GM23248 (cell line): ENCODE results near the gene ATG16L2. TPM values are rescaled to one million over a fixed set of nuclear protein-coding genes. Genes with fewer than 3 reads are reported as not detected.

ENCODE experiments used
- DNase-seq: peaks from one replicate; pipeline ENCODE4 v3.0.0-alpha.2; 2015
- H2AFZ ChIP-seq: fragments of 200-600 bp; sonication (generic); 2 replicates; pipeline ENCODE4 v1.6.1; 2016; ENCODE audit warnings: antibody characterized with exemption
- H3F3A ChIP-seq: fragments of 200-600 bp; sonication (generic); 2 replicates; pipeline ENCODE4 v1.6.1; 2016; ENCODE audit warnings: mild to moderate bottlenecking, antibody characterized with exemption, mixed run types; ENCODE audit not compliant: insufficient read depth
- H3K27ac ChIP-seq: fragments of 200-600 bp; sonication (generic); 2 replicates; pipeline ENCODE4 v1.5.1; 2016; ENCODE audit warnings: mild to moderate bottlenecking
- H3K27me3 ChIP-seq: fragments of 200-600 bp; sonication (generic); replicated peaks from 2 replicates; pipeline ENCODE4 v1.6.1; 2016; ENCODE audit warnings: mild to moderate bottlenecking; ENCODE audit not compliant: insufficient read depth
- H3K36me3 ChIP-seq: fragments of 200-600 bp; sonication (generic); 2 replicates; pipeline ENCODE4 v1.6.1; 2016; ENCODE audit warnings: low read depth, mild to moderate bottlenecking
- H3K4me1 ChIP-seq: fragments of 200-600 bp; sonication (generic); 2 replicates; pipeline ENCODE4 v1.6.1; 2016; ENCODE audit warnings: mild to moderate bottlenecking; ENCODE audit not compliant: insufficient read depth
- H3K4me2 ChIP-seq: fragments of 200-600 bp; sonication (generic); one replicate; pipeline ENCODE4 v1.6.1; 2016; ENCODE audit warnings: mild to moderate bottlenecking; ENCODE audit not compliant: unreplicated experiment
- H3K4me3 ChIP-seq: fragments of 200-600 bp; sonication (generic); 2 replicates; pipeline ENCODE4 v1.5.1; 2016; ENCODE audit warnings: mild to moderate bottlenecking
- H3K79me2 ChIP-seq: fragments of 200-600 bp; sonication (generic); 2 replicates; pipeline ENCODE4 v1.6.1; 2016; ENCODE audit warnings: mild to moderate bottlenecking; ENCODE audit not compliant: insufficient read depth
- H3K9ac ChIP-seq: fragments of 200-600 bp; sonication (generic); 2 replicates; pipeline ENCODE4 v1.6.1; 2016; ENCODE audit warnings: mild to moderate bottlenecking
- H3K9me2 ChIP-seq: fragments of 200-600 bp; sonication (generic); 2 replicates; pipeline ENCODE4 v1.6.1; 2016; ENCODE audit warnings: mixed run types, mild to moderate bottlenecking, moderate library complexity; ENCODE audit not compliant: insufficient read depth
- H3K9me3 ChIP-seq: fragments of 200-600 bp; sonication (generic); one replicate; pipeline ENCODE4 v1.6.1; 2017; ENCODE audit warnings: low read depth
- H4K20me1 ChIP-seq: fragments of 200-600 bp; sonication (generic); 2 replicates; pipeline ENCODE4 v1.6.0; 2016; ENCODE audit not compliant: insufficient read depth
- EZH2 ChIP-seq: fragments of 200-600 bp; sonication (generic); IDR thresholded peaks from 2 replicates; pipeline ENCODE4 v1.6.1; 2018; ENCODE audit warnings: antibody characterized with exemption, mild to moderate bottlenecking; ENCODE audit not compliant: insufficient read depth, poor library complexity, severe bottlenecking
- EZH2phosphoT487 ChIP-seq: fragments of 200-600 bp; sonication (generic); IDR thresholded peaks from 2 replicates; pipeline ENCODE4 v1.6.1; 2018; ENCODE audit warnings: antibody characterized with exemption, moderate library complexity, mild to moderate bottlenecking, low read depth; ENCODE audit not compliant: insufficient read depth
- WGBS, 2 experiments: methylation state at CpG; one replicate each; pipeline ENCODE4 v1.1.6; 2015 to 2017; ENCODE audit warnings: low lambda C conversion rate in 2 of 2, low coverage in 1 of 2; ENCODE audit errors: missing lambda C conversion rate in 2 of 2; 5-methylcytosine and 5-hydroxymethylcytosine counted together
- in situ Hi-C: fragments of 300-500 bp; cut with MboI; formaldehyde crosslinking; loops from 2 replicates; pipeline ENCODE4 v1.15.0; 2020
- polyA plus RNA-seq: library from polyadenylated mRNA; unstranded; fragments of >200 nt; fragmentation: Nextera tagmentation; extraction: Ambion mirVana; gene quantifications from 2 replicates; pipeline ENCODE4 v1.2.1, GENCODE V29; 2016
- total RNA-seq: library from RNA; depleted of rRNA; stranded (reverse); fragments of >200 nt; shearing (Covaris generic); gene quantifications from 2 replicates; pipeline ENCODE4 v1.2.3, GENCODE V29; 2014

ATG16L2 gene
- total and polyA plus RNA-seq, 2 experiments from 2014 or later: 12.3 to 14.3 TPM

DNA sequence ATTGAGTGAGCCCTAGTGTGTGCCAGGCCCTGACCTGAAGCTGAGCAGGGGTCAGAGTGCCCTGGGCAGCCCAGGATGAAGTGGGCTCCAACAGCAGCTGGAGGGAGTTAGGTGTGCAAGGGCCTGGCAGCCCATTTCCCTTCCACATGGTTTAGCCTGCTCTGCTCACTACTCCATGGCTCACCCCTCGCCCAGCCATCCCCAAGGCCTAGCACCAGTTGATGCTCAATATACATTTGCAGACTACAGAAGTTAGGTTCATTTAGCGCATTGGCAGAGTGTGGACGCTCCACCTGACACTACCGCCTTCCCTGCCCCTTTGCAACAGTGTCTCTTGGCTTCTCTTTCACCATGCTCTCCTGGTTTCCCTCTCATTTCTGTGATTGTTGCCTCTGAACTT is 3.8 kb downstream of the ATG16L2 start:
- Histone ChIP-seq H3K79me2 (peaks cover 11% of the 10 kb centered on the region; the same call in 1 of the 2 replicates), H3K9me3 (no peaks in the 10 kb centered on the region), H3K4me1 (peaks cover 18% of the 10 kb centered on the region), H3F3A (peaks cover 4% of the 10 kb centered on the region; the same call in 1 of the 2 replicates), H3K27me3 (no peaks in the 10 kb centered on the region), H4K20me1 (no peaks in the 10 kb centered on the region), H2AFZ (no peak overlapping the region), H3K4me2 (no peak overlapping the region), H3K27ac (no peak overlapping the region), H3K4me3 (no peak overlapping the region), H3K36me3 (no peaks in the 10 kb centered on the region; the same call in 1 of the 2 replicates), H3K9ac (no peak overlapping the region), H3K9me2 (no peaks in the 10 kb centered on the region)
- WGBS, 2 experiments: 94 to 100% methylated on average over 4 of the region's 4 CpGs
- TF ChIP-seq EZH2phosphoT487 (no peak), EZH2 (no peak)
- in situ Hi-C loops: no loop called here
- DNase-seq: no peak

DNA sequence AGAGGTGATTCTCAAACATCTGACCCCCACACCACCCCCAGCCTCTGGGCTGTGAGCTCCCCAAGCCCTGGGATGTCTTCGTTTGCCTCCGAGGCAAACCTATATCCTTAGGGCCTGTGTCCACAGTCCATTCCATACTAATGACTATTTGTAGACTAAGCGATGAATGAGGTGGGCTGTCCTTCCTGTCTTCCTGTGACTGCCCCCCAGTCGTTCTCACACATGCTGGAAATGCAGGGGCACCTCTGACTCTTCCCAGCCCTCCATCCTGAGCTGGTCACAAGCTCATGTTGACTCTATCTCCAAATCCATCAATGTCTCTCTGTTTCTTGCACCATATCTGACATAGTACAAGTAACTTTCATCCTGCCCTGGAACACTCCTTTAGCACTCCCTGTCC is 4.8 kb downstream of the ATG16L2 start:
- Histone ChIP-seq H3F3A (no peaks in the 10 kb centered on the region), H3K4me2 (no peak overlapping the region), H3K27me3 (no peaks in the 10 kb centered on the region), H3K4me3 (no peak overlapping the region), H3K9me2 (no peaks in the 10 kb centered on the region), H3K27ac (no peak overlapping the region), H4K20me1 (no peaks in the 10 kb centered on the region), H3K9ac (no peak overlapping the region), H3K9me3 (no peaks in the 10 kb centered on the region), H3K79me2 (peaks cover 11% of the 10 kb centered on the region; the same call in 1 of the 2 replicates), H3K36me3 (no peaks in the 10 kb centered on the region; the same call in 1 of the 2 replicates), H2AFZ (no peak overlapping the region), H3K4me1 (peaks cover 15% of the 10 kb centered on the region)
- DNase-seq: peak; percentile 29
- in situ Hi-C loops: no loop called here
- WGBS, 2 experiments: 38 to 55% methylated on average over 4 of the region's 4 CpGs
- no peak for TF ChIP-seq EZH2phosphoT487
- no peak for TF ChIP-seq EZH2

DNA sequence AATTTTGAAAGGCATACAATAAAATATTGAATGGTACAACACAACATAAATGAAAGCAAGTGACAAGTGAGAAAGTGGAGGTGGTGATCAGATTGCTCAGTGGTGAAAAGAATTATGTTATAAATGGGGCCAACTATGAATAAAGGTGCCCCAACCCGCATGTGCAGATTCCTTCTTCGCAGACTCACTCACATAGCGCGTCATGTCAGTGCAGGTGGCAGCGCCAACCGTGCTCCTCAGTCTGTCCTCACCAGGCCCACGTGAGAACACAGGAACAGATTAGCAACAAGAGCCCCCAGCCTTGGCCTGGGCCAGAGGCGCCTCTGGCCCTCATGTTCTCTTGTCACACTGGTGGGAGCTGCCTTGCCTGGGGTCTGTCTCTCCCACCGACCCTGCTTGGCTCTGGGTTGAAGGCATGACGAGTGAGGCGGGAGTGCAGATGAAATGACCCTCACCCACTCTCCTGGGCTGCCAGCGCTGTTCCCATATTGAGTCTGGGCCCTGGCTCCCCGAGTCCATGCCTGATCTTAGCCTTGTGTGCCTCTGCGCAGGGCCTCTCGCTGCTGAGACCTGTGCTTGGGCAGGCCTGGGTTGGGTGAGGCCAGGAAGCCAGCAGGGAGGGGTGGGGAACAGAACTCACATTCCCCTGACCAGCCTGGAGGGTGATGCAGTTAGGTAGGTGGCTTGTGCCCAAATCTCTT is 6.4 kb downstream of the ATG16L2 start:
- Histone ChIP-seq H3K9me3 (no peaks in the 10 kb centered on the region), H4K20me1 (no peaks in the 10 kb centered on the region), H3K36me3 (no peaks in the 10 kb centered on the region; the same call in 1 of the 2 replicates), H3K79me2 (peaks cover under 1% of the 10 kb centered on the region; the same call in 1 of the 2 replicates), H3K9me2 (no peaks in the 10 kb centered on the region), H3K27ac (no peak overlapping the region), H2AFZ (no peak overlapping the region), H3K4me3 (no peak overlapping the region), H3K4me1 (peaks cover 9% of the 10 kb centered on the region), H3K27me3 (no peaks in the 10 kb centered on the region), H3K4me2 (no peak overlapping the region), H3K9ac (no peak overlapping the region), H3F3A (no peaks in the 10 kb centered on the region)
- in situ Hi-C loops: no loop called here
- WGBS, 2 experiments: 94 to 95% methylated on average over 14 to 15 of the region's 15 CpGs
- no peak for TF ChIP-seq EZH2
- no peak for TF ChIP-seq EZH2phosphoT487
- DNase-seq: no peak

DNA sequence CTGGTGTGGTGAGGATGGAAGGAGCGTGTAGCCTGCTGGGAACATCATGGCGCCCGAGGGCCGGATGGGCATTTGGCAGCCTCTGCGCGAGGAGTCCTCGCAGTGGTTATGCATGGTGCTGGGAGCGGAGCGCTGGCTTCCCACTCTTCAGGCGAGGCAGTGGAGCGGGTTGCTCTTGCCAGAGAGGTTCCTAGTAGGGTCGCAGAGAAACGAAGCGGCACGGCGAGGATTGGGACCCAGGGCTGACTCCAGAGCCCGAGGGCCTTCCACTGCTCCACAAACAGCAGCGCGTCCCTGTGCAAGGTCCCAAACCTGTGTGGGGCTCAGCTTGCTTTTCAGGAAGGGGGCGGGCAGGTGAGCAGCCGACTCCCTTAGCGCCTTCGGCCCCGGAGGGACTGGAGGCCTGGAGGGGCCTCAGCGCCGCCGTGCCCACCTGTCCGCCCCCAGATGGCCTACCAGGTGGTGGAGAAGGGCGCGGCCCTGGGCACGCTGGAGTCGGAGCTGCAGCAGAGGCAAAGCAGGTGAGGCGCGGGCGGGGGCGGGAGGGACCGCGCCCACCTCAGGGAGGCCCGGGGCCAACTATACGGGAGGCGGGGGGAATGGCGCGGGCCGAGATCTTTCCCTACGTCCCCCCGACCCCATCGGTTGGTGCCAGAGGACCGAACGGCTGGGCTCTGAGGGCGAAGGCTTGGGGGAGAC is 7.2 kb downstream of the ATG16L2 start:
- DNase-seq: no peak
- 46 to 61% methylated on average over 36 to 50 of the region's 50 CpGs for WGBS, 2 experiments
- in situ Hi-C loops: no loop called here
- H3K9me2 ChIP-seq: no peaks in the 10 kb centered on the region
- TF ChIP-seq EZH2 (no peak), EZH2phosphoT487 (no peak)
- peak overlapping the region; percentile 68 for H3K4me3 ChIP-seq
- peak overlapping the region; percentile 68 for H3K4me2 ChIP-seq
- H3K9ac ChIP-seq: peak overlapping the region; percentile 44; the same call in 1 of the 2 replicates
- peaks cover 1% of the 10 kb centered on the region; the same call in 1 of the 2 replicates for H3K4me1 ChIP-seq
- H3K79me2 ChIP-seq: no peaks in the 10 kb centered on the region
- H3K9me3 ChIP-seq: no peaks in the 10 kb centered on the region
- H2AFZ ChIP-seq: peak overlapping the region; percentile 65
- H3F3A ChIP-seq: no peaks in the 10 kb centered on the region
- H3K27me3 ChIP-seq: no peaks in the 10 kb centered on the region
- no peaks in the 10 kb centered on the region for H4K20me1 ChIP-seq
- no peak overlapping the region for H3K27ac ChIP-seq
- H3K36me3 ChIP-seq: no peaks in the 10 kb centered on the region; the same call in 1 of the 2 replicates
